Measurements from ENCODE around the gene FADS1.
A peak's percentile ranks its signal among the peaks of the same experiment; 100 is the strongest.

The FADS1 gene

DNA sequence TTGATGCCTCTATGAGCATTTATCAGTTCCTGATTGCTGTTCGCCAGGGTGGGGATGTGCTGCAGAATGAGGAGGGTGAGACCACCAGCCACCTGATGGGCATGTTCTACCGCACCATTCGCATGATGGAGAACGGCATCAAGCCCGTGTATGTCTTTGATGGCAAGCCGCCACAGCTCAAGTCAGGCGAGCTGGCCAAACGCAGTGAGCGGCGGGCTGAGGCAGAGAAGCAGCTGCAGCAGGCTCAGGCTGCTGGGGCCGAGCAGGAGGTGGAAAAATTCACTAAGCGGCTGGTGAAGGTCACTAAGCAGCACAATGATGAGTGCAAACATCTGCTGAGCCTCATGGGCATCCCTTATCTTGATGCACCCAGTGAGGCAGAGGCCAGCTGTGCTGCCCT is 21.3 kb downstream of the FADS1 start:
- DNase-seq (ENCODE audit: low read depth) = no peak

DNA sequence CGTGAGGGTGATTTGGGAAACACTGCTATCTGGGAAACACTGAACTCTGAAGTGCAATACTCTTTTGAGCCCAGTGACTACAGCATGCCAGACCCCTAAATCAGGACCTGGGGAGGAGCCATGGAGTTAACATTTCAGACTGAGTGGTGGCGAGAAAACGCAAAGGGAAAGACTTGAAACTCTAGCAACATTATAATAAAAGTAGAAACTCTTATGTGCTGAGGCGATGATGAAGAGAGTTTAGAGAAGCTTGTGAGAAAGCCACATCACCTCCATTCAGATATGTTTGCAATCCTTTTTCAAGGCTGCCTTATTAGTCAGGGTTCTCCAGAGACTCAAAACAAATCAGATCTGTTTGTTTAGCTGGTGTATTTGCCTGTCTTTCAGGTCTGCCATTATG is 22.2 kb downstream of the FADS1 start:
- no peak for DNase-seq (ENCODE audit: low read depth)

DNA sequence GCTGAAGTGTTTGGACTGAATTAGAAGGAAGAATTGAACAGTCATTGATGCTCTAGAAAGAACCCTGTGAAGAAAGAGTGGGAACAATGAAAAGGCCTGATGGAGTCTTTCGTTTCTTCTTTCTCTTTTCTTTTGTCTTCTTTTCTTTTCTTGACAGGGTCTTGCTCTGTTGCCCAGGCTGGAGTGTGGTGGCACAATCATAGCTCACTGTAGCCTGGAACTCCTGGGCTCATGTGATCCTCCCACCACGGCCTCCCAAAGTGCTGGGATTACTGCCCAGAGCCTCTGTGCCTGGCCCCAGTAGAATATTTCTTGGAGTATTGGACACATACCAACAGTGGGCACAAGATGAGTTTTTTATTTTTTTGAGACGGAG is 23.0 kb downstream of the FADS1 start:
- DNase-seq (ENCODE audit: low read depth) = no peak

- DNase-seq (ENCODE audit: low read depth) = no peak
These were observed 23.5 kb downstream of the FADS1 start for GRCh38 chr11:61793083-61793828.

DNA sequence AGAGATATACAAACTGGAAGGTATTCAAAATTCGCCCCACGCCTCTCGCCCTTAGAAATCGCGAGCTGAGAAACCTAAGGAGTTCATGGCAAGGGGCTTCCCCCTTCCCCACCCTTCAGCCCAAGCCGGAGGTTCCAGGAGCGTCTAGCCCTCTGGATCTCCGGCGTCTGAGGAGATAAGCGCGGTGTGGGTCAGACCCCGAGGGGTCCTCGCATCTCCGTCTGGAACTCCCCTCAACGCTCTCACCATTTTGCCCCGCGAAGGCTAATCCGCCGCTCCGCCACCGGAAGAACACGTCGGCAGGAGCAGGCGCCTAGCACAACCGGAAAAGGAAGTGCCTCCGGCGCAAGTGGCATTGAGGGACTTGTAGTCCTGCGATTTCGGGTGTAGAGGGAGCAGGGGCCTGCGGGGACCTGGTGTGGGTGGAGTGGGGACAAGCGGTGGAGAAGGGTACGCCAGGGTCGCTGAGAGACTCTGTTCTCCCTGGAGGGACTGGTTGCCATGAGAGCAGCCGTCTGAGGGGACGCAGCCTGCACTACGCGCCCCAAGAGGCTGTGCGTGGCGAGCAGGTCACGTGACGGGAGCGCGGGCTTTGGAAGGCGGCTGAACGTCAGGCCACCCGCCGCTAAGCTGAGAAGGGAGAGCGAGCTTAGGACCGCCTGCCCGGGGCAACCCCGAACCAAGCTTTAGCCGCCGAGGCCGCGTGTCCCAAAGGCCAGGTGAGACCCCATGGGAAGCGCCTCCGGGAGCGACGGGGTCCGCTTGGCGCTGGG is 24.3 kb downstream of the FADS1 start, which contains the start of the genes FEN1 and TMEM258:
FEN1 (plus strand) TSS at position 602 of the 773 bp plus-strand sequence. CDS start 2,451 bp downstream, outside the sequence.
TMEM258 (minus strand) TSS at position 290 of the 773 bp plus-strand sequence; CDS start at position 249, 41 bp downstream.
- peak; percentile 68 for DNase-seq (ENCODE audit: low read depth)

GRCh38 chr11:61791737-61792309 is 25.0 kb downstream of the FADS1 start:
- DNase-seq (ENCODE audit: low read depth) = no peak

DNA sequence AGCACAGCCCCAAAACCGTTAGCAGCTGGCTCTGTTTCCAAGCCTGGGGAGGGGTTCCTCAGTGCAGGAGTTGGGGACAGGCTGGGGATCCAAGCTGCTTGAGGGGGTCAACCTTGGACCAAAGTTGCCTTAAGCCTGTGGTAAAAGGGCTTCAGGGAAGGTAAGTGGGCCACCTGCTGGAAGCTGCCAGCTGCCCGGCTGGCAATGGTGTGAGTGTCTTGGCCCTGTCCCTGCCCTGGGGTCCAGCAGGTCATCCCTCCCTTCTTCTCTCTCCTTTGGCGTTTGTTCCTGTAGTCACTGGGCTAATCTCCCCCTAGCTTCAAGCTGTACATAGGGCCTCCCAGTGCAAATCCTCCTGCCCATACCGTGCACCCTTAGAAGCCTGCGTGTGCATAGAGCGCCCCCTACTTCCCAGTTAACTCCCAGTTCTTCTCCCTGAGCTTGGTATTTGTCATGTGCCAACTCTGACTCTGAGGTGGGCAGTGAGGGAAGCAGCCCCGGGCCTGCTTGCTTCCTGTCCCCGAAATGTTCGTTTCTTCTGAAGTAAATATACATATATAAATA is 28.8 kb downstream of the FADS1 start:
- no peak for DNase-seq (ENCODE audit: low read depth)

GRCh38 chr11:61785837-61786402 is 30.9 kb downstream of the FADS1 start:
- no peak for DNase-seq (ENCODE audit: low read depth)

- no peak for DNase-seq (ENCODE audit: low read depth)
These were observed 32.3 kb downstream of the FADS1 start for GRCh38 chr11:61784506-61784805.

DNA sequence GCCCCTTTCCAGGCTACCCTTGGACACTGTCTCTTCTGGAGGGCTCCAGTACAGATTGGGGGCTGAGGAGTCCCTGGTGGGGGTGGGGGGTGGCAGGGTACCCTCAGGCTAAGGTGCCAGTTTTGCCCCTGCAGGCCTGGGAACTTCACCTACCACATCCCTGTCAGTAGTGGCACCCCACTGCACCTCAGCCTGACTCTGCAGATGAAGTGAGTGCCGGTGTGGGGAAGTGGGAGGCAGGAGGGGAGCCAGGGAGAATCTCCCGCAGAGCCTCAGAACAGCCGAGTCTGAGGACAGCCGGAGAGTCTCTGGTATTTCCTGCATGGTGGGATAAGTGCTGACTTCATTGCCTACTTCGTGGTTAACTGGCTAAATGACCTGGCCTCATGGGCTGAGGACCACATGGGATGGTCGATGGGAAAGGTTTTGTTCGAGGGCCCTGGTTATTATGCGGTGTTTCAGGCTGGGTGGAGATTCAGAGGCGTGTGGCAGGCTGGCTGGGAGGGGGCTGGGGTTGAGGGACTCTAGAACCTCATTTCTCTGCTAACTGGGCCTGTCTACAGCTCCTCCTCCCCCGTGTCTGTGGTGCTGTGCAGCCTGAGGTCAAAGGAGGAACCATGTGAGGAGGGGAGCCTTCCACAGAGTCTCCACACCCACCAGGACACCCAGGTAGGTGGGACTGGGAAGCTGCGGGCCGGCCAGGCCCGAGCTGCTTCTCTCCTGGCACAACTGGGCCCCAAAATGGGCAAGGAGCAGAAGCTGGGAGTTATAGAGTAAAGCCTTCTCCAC is 32.9 kb downstream of the FADS1 start:
- no peak for DNase-seq (ENCODE audit: low read depth)

GRCh38 chr11:61782841-61783240 is 34.0 kb downstream of the FADS1 start:
- no peak for DNase-seq (ENCODE audit: low read depth)

- DNase-seq (ENCODE audit: low read depth) = no peak
These were observed 34.5 kb downstream of the FADS1 start for GRCh38 chr11:61782299-61782698.

DNA sequence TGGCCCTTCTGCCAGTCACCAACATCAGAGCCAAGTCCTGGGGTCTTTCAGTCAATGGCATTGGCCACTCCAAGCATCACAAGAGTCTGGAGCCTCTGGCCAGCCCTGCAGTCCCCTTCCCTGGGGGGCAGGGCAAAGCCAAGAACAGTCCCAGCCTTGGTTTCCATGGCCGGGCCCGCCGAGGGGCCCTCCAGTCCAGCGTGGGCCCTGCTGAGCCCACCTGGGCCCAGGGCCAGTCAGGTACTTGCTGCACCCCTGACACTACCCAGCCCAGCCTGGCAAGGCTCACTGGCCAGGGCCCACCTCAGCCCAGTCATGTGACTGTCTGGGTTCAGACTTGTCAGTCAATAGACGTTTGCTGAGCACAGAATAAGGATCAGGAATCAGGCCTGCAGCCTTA is 35.2 kb downstream of the FADS1 start:
- no peak for DNase-seq (ENCODE audit: low read depth)

DNA sequence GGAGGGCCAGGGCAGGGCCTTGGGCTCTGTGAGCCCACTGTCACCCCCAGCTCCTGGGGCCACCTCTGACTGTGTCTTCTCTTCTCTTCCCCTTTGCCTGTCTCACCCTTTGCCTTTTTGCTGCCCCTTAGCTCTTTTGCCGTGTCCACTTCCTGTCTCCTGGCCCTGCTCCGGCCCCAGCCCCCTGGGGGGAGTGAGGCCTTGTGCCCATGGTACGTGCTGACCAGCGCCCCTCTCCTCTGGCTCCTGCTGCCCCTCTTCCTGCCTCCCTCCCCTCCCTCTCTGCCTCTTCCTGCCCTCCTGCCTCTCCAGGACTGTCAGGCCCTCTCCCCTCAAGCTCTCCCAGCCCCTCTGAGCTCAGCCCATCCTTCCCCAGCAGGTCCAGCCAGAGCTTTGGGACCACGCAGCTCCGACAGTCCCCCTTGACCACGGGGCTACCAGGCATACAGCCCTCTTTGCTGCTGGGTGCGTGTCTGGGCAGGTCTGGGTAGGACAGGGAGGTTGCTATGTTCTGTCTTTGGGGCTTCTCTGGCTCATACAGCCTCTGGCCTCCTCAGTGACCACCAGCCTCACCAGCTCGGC is 36.1 kb downstream of the FADS1 start:
- no peak for DNase-seq (ENCODE audit: low read depth)

DNA sequence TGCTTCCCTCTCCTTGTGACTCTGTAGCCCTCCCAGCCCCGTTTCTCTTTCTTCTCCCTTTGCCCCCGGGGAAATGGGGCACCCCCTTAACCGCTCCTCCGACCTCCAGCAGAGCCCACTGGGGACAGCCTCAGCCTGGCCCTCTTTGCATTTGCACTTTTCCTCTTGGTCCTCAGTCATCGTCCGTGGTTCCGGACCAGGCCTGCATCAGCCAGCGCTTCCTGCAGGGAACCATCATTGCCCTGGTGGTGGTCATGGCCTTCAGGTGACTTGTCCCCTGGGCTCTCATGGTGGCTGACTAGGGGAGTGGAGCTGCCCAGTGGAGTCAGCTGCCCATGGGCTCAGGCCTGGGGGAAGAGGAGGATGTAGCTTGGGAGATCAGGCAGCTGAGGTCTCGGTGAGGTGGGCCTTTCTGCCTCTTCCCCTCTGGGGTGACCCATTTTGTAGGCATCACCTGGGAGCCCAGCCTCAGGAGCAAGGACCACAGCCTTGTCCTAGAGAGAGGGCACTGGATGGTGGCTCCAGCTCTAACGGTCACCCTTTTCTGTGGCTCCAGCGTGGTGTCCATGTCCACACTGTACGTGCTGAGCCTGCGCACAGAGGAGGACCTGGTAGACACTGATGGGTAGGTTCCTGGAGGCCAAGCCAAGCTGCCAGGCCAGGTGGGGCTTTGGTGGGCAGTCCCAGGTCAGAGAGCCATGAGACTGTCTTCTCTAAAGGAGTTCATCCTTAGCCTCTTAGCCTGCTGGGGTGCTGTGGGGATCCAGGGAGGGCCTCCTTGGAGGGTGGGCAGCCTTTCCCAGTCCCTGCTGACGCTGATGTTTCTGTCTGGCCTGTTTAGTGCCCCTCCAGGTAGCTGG is 36.9 kb downstream of the FADS1 start:
- no peak for DNase-seq (ENCODE audit: low read depth)

GRCh38 chr11:61778920-61779650 is 37.7 kb downstream of the FADS1 start:
- DNase-seq (ENCODE audit: low read depth) = no peak

GRCh38 chr11:61778357-61778886 is 38.4 kb downstream of the FADS1 start:
- no peak for DNase-seq (ENCODE audit: low read depth)

DNA sequence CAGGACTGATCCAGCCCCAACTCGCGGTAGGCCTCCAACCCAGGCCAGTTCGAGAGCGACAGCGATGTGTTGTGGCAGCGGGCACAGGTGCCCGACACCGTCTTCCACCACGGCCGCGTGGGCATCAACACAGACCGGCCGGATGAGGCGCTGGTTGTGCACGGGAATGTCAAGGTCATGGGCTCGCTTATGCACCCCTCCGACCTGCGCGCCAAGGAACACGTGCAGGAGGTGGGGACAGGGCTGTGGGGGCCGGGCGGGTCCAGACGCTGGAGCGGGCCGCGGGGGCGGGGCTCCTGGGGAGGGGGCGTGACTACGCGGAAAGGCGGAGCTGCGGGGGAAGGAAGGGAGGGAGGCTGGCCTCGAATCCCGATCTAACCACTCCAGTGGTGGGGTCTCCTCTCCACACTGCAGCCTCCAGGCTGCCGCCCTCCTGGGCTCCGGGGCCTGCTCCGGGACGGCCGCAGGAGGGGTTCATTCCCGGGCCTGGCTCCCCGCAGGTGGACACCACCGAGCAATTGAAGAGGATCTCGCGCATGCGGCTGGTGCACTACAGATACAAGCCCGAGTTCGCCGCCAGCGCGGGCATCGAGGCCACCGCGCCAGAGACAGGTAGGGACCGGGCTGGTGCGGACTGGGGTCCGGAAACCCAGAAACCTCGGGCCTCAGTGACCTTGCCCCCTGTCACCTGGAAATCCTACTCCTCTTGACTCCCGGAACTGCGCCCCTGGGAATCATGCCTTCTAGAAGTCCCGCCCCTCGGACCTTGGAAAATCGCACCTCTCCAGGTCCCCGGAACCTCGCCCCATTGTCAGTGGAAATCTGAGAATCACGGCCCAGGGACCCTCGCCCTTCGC is 39.3 kb downstream of the FADS1 start:
- DNase-seq (ENCODE audit: low read depth) = no peak

Measured in CMK (cell line).